ENCODE measurements around the gene SLC2A9. TPM values are rescaled to one million over a fixed set of nuclear protein-coding genes. Genes with fewer than 3 reads are reported as not detected.

The SLC2A9 gene
- total RNA-seq, 1 experiment from 2014 or later: 3.5 TPM

DNA sequence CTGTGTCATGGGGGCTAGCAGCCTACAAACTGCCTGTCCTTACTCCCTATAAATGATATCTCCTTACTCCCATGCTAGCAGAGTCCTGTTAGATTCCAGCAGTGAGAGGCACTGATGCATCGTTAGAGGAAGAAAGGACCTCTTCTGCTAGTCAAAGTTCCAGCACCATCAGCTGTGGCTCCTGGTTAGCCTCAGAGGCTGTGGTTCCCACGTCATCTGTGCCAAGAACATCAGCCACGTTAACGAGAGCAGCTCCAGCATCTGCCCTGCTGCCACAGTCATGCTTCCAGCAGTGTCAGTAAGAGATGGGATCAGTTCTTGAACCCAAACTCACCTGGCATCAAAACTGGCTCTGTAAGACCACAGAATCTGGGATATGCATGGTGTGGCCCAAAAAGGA is 88.5 kb downstream of the SLC2A9 start:
- Histone ChIP-seq H3K9me3 (ENCODE audit: control insufficient read depth, insufficient read depth, low read depth, low read length) (no peaks in the 10 kb centered on the region), H3K4me1 (ENCODE audit: control insufficient read depth, insufficient read depth, low read length) (no peaks in the 10 kb centered on the region), H3K27me3 (ENCODE audit: control insufficient read depth, insufficient read depth, low read length) (no peaks in the 10 kb centered on the region), H3K4me3 (ENCODE audit: low read depth in 2 of 2, low read length in 2 of 2) (no peak overlapping the region), H3K36me3 (ENCODE audit: control insufficient read depth, insufficient read depth, low read length) (no peaks in the 10 kb centered on the region), H3K27ac (ENCODE audit: low read length) (no peak overlapping the region)
- TF ChIP-seq TCF7L2 (IDR thresholded peaks at IDR 0.05; ENCODE audit: low read depth, low read length) (no peak), POLR2AphosphoS5 (IDR thresholded peaks at IDR 0.05; ENCODE audit: low read depth, low read length) (no peak), SIN3A (IDR thresholded peaks at IDR 0.05; ENCODE audit: borderline replicate concordance, insufficient read depth, low read depth, low read length) (no peak)
- TF ChIP-seq, protein P1, sequence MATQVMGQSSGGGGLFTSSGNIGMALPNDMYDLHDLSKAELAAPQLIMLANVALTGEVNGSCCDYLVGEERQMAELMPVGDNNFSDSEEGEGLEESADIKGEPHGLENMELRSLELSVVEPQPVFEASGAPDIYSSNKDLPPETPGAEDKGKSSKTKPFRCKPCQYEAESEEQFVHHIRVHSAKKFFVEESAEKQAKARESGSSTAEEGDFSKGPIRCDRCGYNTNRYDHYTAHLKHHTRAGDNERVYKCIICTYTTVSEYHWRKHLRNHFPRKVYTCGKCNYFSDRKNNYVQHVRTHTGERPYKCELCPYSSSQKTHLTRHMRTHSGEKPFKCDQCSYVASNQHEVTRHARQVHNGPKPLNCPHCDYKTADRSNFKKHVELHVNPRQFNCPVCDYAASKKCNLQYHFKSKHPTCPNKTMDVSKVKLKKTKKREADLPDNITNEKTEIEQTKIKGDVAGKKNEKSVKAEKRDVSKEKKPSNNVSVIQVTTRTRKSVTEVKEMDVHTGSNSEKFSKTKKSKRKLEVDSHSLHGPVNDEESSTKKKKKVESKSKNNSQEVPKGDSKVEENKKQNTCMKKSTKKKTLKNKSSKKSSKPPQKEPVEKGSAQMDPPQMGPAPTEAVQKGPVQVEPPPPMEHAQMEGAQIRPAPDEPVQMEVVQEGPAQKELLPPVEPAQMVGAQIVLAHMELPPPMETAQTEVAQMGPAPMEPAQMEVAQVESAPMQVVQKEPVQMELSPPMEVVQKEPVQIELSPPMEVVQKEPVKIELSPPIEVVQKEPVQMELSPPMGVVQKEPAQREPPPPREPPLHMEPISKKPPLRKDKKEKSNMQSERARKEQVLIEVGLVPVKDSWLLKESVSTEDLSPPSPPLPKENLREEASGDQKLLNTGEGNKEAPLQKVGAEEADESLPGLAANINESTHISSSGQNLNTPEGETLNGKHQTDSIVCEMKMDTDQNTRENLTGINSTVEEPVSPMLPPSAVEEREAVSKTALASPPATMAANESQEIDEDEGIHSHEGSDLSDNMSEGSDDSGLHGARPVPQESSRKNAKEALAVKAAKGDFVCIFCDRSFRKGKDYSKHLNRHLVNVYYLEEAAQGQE (IDR thresholded peaks at IDR 0.05; ENCODE audit: insufficient read depth in 1 of 2, low read depth in 2 of 2, low read length in 1 of 2): no peak
- TF ChIP-seq, protein P2, sequence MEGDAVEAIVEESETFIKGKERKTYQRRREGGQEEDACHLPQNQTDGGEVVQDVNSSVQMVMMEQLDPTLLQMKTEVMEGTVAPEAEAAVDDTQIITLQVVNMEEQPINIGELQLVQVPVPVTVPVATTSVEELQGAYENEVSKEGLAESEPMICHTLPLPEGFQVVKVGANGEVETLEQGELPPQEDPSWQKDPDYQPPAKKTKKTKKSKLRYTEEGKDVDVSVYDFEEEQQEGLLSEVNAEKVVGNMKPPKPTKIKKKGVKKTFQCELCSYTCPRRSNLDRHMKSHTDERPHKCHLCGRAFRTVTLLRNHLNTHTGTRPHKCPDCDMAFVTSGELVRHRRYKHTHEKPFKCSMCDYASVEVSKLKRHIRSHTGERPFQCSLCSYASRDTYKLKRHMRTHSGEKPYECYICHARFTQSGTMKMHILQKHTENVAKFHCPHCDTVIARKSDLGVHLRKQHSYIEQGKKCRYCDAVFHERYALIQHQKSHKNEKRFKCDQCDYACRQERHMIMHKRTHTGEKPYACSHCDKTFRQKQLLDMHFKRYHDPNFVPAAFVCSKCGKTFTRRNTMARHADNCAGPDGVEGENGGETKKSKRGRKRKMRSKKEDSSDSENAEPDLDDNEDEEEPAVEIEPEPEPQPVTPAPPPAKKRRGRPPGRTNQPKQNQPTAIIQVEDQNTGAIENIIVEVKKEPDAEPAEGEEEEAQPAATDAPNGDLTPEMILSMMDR (IDR thresholded peaks at IDR 0.05): no peak
- ChIA-PET CTCF (no interaction called here), POLR2A (no interaction called here)
- no TSS peak for BruUV-seq (replicated peaks)
- DNase-seq (ENCODE audit: low read depth, low spot score) (no peak), ATAC-seq (no peak)
- in situ Hi-C loops (cut with HindIII; ENCODE audit: low pct_unique_long_range_greater_than_20kb, low sequenced_read_pairs): no loop called here
- intact Hi-C loops (cut with micrococcal nuclease; ENCODE audit: unreplicated experiment): no loop called here

DNA sequence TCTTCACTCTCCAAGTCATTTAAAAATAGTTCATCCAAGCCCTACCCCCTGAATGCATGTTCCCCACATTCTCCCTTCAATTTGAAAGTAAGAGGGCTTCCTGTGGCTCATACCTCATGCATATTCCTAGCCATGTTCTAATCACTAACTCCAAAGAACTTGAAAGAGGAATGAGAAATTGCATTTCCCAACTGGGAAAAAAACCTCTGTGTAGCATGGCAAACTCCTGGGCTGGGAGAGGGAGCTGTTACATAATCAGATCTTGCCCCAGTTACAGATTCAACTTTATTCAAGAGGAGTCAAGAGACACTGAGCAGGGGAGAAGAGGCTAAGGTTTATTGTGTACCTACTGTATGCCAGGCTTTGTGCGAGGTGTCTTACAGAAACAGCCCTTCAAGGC is 90.2 kb downstream of the SLC2A9 start:
- DNase-seq (ENCODE audit: low read depth, low spot score) (no peak), ATAC-seq (no peak)
- Histone ChIP-seq H3K36me3 (ENCODE audit: control insufficient read depth, insufficient read depth, low read length) (no peaks in the 10 kb centered on the region), H3K4me1 (ENCODE audit: control insufficient read depth, insufficient read depth, low read length) (no peaks in the 10 kb centered on the region), H3K9me3 (ENCODE audit: control insufficient read depth, insufficient read depth, low read depth, low read length) (no peaks in the 10 kb centered on the region), H3K4me3 (ENCODE audit: low read depth in 2 of 2, low read length in 2 of 2) (no peak overlapping the region), H3K27me3 (ENCODE audit: control insufficient read depth, insufficient read depth, low read length) (no peaks in the 10 kb centered on the region), H3K27ac (ENCODE audit: low read length) (no peak overlapping the region)
- ChIA-PET CTCF (no interaction called here), POLR2A (no interaction called here)
- TF ChIP-seq, protein P1 (IDR thresholded peaks at IDR 0.05; ENCODE audit: insufficient read depth in 1 of 2, low read depth in 2 of 2, low read length in 1 of 2): no peak
- TF ChIP-seq TCF7L2 (IDR thresholded peaks at IDR 0.05; ENCODE audit: low read depth, low read length): no peak
- TF ChIP-seq SIN3A (IDR thresholded peaks at IDR 0.05; ENCODE audit: borderline replicate concordance, insufficient read depth, low read depth, low read length): no peak
- TF ChIP-seq, protein P2 (IDR thresholded peaks at IDR 0.05): no peak
- no peak for TF ChIP-seq POLR2AphosphoS5 (IDR thresholded peaks at IDR 0.05; ENCODE audit: low read depth, low read length)
- intact Hi-C loops (cut with micrococcal nuclease; ENCODE audit: unreplicated experiment) (no loop called here), in situ Hi-C loops (cut with HindIII; ENCODE audit: low pct_unique_long_range_greater_than_20kb, low sequenced_read_pairs) (no loop called here)
- no TSS peak for BruUV-seq (replicated peaks)

All from Panc1 (cell line).